Ovary (tissue), 9 donors: Measurements from ENCODE around the gene CA11. TPM values are rescaled to one million over a fixed set of nuclear protein-coding genes. Genes with fewer than 3 reads are reported as not detected.

Experiments
- DNase-seq, 5 donors: peaks; one replicate each; pipeline ENCODE4 v3.0.0-alpha.2; 2019 to 2020
- H3K27ac ChIP-seq, 2 donors: fragments of 200-600 bp; one replicate each; pipeline versions ENCODE4 v1.5.1 to v1.8.0; 2019 to 2022
- H3K27me3 ChIP-seq: fragments of 200-600 bp; one replicate; pipeline ENCODE4 v1.8.0; 2022
- H3K36me3 ChIP-seq: fragments of 200-600 bp; sonication (generic); one replicate; pipeline ENCODE4 v1.5.1; 2019
- H3K4me1 ChIP-seq: one replicate; pipeline ENCODE4 v1.8.1; 2013; ENCODE audit warnings: mild to moderate bottlenecking, moderate library complexity; ENCODE audit not compliant: insufficient read depth
- H3K4me3 ChIP-seq: fragments of 200-600 bp; sonication (generic); one replicate; pipeline ENCODE4 v1.5.1; 2017
- H3K9me3 ChIP-seq, 2 donors: fragments of 200-600 bp in 1 of 2; sonication (generic) in 1 of 2; one replicate each; pipeline versions ENCODE4 v1.5.1 to v1.8.1; 2013 to 2019; ENCODE audit warnings: mild to moderate bottlenecking in 1 of 2, moderate library complexity in 1 of 2
- EP300 ChIP-seq: sonication (generic); formaldehyde crosslinking; IDR thresholded peaks from one replicate; pipeline ENCODE4 v1.6.1; 2017; ENCODE audit warnings: antibody characterized with exemption
- POLR2A ChIP-seq: fragments of 450-650 bp; IDR thresholded peaks from one replicate; pipeline ENCODE4 v1.6.1; 2017; ENCODE audit warnings: antibody characterized with exemption, mild to moderate bottlenecking, moderate library complexity
- WGBS, 3 donors: extraction: QIAGEN DNeasy Blood & Tissue Kit in 1 of 3; methylation state at CpG; one replicate each; pipeline versions ENCODE4 v1.1.5 to v1.1.7; 2013 to 2017; 5-methylcytosine and 5-hydroxymethylcytosine counted together
- intact Hi-C, 4 donors: fragments of 100-400 bp; cut with DNase I; formaldehyde crosslinking; loops; one replicate each; pipeline versions ENCODE4 v1.11.0 to v1.15.1; 2022 to 2023
- polyA plus RNA-seq, 2 donors: library from polyadenylated mRNA; stranded (reverse); fragments of 200-250 nt in 1 of 2; fragments of 350-450 nt in 1 of 2; fragmentation: Illumina TruSeq in 1 of 2; extraction: RNeasy Lipid Tissue Mini Kit (QIAGEN cat#74804) in 1 of 2; gene quantifications; one replicate each; pipeline ENCODE4 v1.2.3, GENCODE V29; 2013 to 2014
- total RNA-seq, 7 donors: library from RNA; depleted of rRNA in 2 of 7; stranded (reverse); fragments of >200 nt in 2 of 7; fragmentation: NEBNext Ultra II Directional in 3 of 7; extraction: Animal tissue kit (Norgen Biotek cat#: 25700) in 3 of 7; gene quantifications; one replicate each; pipeline versions ENCODE4 v1.1.0 to v1.2.4, GENCODE V29; 2016 to 2023
- TF ChIP-seq, protein P1 (sequence below), 3 donors: fragments of 450-650 bp in 2 of 3; fragments of 200-600 bp in 1 of 3; IDR thresholded peaks; one replicate each; pipeline versions ENCODE4 v1.5.1 to v1.8.0; 2016 to 2022; ENCODE audit warnings: antibody characterized with exemption in 3 of 3, mild to moderate bottlenecking in 1 of 3
- donor health status: DM: no; HTN: no; CAD: no; lungs with moderate emphysema.
- donor health status: DM: no; HTN: no; CAD: no.
- donor health status: Bipolar disorder and iron deficiency.
- donor health status: DM: yes; HTN: yes; CAD: no.
- donor health status: DM: no; HTN: no; CAD: no.
- donor health status: DM: yes; HTN: yes; CAD: no.

The CA11 gene
- total and polyA plus RNA-seq, 9 donors: 14.9 to 53.1 (median 43.1) TPM

DNA sequence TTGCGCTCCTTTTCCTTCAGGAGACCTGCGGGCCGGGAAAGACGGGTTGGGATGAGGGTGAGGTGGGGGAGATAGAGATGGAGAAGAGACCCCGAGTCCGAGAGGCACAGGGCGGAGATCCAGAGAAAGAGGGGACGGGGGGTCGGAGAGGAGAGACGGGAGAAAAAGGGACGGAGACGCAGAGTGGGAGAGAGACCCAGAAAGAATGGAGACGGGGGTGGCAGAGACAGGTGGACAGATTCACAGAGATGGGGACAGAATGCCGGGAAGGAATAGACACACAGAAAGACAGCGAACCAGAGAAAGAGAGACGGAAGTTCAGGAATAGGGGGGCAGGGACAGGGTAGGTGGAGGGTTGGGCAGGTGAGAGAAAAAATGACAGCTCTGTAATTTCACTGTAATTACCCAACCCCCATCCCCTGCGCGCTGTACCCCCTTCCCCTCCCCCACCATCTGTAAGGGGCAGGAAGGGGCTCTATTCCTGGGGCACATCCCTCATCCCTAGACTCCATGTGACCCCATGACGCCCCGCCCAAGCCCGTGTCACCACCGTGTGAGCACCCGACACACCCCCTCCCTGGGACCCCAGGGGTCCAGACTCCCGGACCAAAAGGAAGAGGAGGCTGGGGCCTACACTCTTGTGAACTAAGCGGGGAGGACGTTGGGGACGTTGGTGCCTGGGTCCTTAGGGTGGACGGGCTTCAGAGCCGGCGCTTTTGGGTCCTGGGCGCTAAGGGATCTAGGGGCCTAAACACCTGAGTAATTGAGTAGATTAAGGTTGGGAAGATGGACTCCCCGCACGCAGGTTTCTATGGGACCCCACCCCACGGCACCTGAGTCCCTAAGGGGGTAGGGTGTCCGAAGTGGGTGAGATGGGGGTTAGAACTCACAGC lies 9.8 kb downstream of the CA11 start:
- Histone ChIP-seq H3K36me3 (no peaks in the 10 kb centered on the region), H3K9me3 (no peaks in the 10 kb centered on the region), H3K27ac (peak overlapping the region; percentile 89 to 93), H3K4me3 (peak overlapping the region; percentile 60), H3K27me3 (no peaks in the 10 kb centered on the region), H3K4me1 (peaks cover 13% of the 10 kb centered on the region)
- 1 to 2% (median 1%) methylated on average over 35 of the region's 35 CpGs for WGBS, 3 donors
- peak; percentile 71 to 78 (median 76) for DNase-seq
- intact Hi-C loops: no loop called here
- TF ChIP-seq, protein P1, sequence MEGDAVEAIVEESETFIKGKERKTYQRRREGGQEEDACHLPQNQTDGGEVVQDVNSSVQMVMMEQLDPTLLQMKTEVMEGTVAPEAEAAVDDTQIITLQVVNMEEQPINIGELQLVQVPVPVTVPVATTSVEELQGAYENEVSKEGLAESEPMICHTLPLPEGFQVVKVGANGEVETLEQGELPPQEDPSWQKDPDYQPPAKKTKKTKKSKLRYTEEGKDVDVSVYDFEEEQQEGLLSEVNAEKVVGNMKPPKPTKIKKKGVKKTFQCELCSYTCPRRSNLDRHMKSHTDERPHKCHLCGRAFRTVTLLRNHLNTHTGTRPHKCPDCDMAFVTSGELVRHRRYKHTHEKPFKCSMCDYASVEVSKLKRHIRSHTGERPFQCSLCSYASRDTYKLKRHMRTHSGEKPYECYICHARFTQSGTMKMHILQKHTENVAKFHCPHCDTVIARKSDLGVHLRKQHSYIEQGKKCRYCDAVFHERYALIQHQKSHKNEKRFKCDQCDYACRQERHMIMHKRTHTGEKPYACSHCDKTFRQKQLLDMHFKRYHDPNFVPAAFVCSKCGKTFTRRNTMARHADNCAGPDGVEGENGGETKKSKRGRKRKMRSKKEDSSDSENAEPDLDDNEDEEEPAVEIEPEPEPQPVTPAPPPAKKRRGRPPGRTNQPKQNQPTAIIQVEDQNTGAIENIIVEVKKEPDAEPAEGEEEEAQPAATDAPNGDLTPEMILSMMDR (IDR thresholded peaks at IDR 0.05): no peak
- TF ChIP-seq POLR2A (no peak), EP300 (no peak)

DNA sequence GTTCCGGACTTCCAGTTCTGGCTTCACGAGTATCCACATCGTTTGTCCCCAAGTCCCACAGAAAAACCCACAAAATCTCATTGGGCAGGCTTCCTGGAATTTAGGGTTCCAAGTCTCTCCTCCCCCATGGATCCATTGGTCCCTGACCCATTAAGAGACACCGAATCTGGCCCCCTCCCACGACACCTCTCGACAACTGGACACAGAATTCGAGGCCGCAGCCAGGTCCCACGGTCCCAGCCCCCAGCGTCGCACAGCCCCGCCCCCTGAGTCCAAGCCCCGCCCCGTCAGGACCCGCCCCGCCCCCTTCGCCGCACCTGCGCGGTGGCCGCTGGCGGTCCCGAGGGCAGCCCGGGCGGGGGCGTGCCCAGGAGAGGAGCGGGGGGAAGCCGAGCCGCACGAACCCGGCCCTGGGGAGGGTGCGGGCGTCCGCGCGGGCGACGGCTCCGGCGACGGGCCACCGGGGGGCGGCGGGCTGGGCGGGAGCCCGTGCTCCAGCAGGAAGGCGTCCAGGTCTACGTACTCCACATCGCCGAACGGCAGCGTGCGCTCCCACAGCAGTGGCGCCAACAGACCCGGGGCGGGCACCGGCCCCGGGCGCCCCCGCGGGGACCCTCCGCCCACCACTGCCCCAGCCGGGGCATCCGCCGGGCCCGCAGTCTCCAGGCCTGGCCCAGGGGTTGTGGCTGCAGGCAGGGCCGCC lies 10.6 kb downstream of the CA11 start:
- 1 to 2% (median 2%) methylated on average over 32 to 67 of the region's 67 CpGs for WGBS, 3 donors
- Histone ChIP-seq H3K27ac (peak overlapping the region; percentile 89 to 93), H3K27me3 (no peaks in the 10 kb centered on the region), H3K4me3 (peak overlapping the region; percentile 60), H3K36me3 (no peaks in the 10 kb centered on the region), H3K4me1 (peaks cover 20% of the 10 kb centered on the region), H3K9me3 (no peaks in the 10 kb centered on the region)
- intact Hi-C loops: no loop called here
- TF ChIP-seq EP300: no peak
- TF ChIP-seq POLR2A: peak; percentile 48
- peak; percentile 82 to 88 (median 84) for DNase-seq

DNA sequence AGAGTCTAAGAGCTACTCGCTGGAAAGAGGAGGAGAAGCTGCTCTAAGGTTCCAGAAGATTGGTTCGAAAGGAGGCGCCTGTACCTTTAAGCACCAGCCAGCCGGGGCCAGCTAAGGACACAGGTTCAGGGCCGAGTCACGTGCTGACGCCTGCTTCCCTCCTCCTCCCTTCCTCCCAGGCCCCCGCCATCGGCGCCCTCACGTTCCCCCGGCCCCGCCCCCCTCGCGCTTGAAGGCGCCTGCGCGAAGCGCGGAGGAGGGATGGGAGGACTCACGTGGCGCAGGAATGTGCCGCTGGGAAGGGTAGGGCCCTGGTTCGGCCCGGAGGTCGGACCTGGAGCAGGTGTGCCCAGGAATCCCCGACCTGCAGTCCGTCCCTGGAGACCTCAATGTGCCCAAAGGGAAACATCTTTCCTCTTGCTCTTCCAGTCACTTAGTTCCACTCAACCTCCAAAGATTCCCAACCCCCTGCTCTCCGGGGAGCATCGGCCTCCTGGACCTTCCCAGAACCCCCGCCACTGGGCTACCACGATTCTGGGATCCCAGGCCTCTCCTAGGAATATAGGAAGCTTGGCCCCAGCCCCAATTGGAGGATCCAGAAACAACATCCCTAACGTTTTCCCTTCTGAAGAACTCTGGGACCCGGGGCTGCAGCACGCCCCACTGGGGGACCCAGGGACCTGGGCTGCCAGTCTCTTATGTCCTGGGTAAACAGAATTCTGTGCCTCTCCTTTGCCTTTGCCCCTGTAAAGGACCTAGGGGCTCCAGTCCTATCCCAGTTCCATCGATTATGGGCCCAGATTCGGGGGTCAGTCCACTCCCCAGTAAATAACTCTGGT lies 11.3 kb downstream of the CA11 start:
- intact Hi-C loops: no loop called here
- peaks cover 22% of the 10 kb centered on the region for H3K4me1 ChIP-seq

DNA sequence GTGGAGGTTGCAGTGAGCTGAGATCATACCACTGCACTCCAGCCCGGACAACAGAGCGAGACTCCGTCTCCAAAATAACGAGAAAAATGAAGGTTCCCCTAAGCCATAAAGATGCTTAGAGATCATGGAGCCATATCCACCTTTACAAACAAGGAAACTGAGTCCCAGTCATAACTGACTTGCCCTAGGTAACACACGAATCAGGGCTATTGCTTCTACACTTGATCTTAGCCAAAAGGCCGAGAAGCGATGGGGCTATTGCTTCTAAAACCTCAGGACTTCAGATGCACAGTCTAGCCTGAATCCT lies 12.0 kb downstream of the CA11 start:
- Histone ChIP-seq H3K4me3 (peak overlapping the region; percentile 26), H3K4me1 (peaks cover 25% of the 10 kb centered on the region), H3K27me3 (no peaks in the 10 kb centered on the region), H3K9me3 (no peaks in the 10 kb centered on the region), H3K36me3 (no peaks in the 10 kb centered on the region), H3K27ac (peak overlapping the region; percentile 65 to 80)
- no peak for DNase-seq
- intact Hi-C loops: no loop called here
- TF ChIP-seq, protein P1 (IDR thresholded peaks at IDR 0.05): no peak
- TF ChIP-seq POLR2A: no peak
- TF ChIP-seq EP300: no peak
- WGBS, 3 donors: 13 to 21% (median 19%) methylated on average over 7 of the region's 7 CpGs

More for the DNA sequence above, 11.3 kb downstream of the CA11 start:
- peak overlapping the region; percentile 89 to 93 for H3K27ac ChIP-seq
- TF ChIP-seq EP300 (peak; percentile 27), POLR2A (peak; percentile 77)
- TF ChIP-seq, protein P1 (IDR thresholded peaks at IDR 0.05): no peak
- H3K36me3 ChIP-seq: no peaks in the 10 kb centered on the region
- WGBS, 3 donors: 3 to 8% (median 5%) methylated on average over 22 to 37 of the region's 37 CpGs
- peak overlapping the region; percentile 38 for H3K4me3 ChIP-seq
- peak; percentile 98 to 99 (median 98) for DNase-seq
- H3K9me3 ChIP-seq: no peaks in the 10 kb centered on the region
- H3K27me3 ChIP-seq: no peaks in the 10 kb centered on the region
